ENCODE measurements around the gene MAS1L.

Gene MAS1L

DNA sequence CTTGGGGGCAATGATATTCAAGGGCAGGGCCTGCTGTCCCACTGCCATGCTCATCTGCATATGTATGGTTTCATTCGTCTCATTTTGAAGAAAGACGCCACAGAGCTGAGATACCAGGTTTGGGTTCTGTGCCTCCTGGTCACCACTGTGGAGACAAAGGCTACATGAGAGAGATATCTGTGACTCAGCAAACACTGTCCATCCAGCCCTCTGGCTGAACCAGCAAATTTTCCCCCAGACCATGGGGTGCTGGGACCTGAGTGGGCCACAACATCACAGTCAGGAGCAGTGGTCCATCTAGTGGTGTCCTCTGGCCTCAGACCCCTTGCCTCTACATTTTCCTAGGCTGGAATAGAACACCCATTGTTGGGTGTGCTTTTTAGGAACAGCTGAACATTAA, at the start of gene MAS1L:
TSS of gene MAS1L (minus strand) at position 297 of the 400 bp plus-strand sequence. CDS start at position 243, 54 bp downstream.
- H3K4me3 ChIP-seq (ENCODE audit: low read depth, low read length) = no peak within 1 kb of the TSS
- H3K9ac ChIP-seq (ENCODE audit: low read depth, low read length) = no peak within 1 kb of the TSS
- no peaks in the 10 kb centered on the region for H3K4me1 ChIP-seq (ENCODE audit: control insufficient read depth, insufficient read depth, low read length)
- no peaks in the 10 kb centered on the region for H3K36me3 ChIP-seq (ENCODE audit: control insufficient read depth, insufficient read depth, low read length)
- H3K27me3 ChIP-seq (ENCODE audit: control insufficient read depth, insufficient read depth, low read length) = no peaks in the 10 kb centered on the region
- H3K27ac ChIP-seq (ENCODE audit: low read depth, low read length) = no peak within 1 kb of the TSS
- no peaks in the 10 kb centered on the region for H3K9me3 ChIP-seq (ENCODE audit: control insufficient read depth, insufficient read depth, low read length)

DNA sequence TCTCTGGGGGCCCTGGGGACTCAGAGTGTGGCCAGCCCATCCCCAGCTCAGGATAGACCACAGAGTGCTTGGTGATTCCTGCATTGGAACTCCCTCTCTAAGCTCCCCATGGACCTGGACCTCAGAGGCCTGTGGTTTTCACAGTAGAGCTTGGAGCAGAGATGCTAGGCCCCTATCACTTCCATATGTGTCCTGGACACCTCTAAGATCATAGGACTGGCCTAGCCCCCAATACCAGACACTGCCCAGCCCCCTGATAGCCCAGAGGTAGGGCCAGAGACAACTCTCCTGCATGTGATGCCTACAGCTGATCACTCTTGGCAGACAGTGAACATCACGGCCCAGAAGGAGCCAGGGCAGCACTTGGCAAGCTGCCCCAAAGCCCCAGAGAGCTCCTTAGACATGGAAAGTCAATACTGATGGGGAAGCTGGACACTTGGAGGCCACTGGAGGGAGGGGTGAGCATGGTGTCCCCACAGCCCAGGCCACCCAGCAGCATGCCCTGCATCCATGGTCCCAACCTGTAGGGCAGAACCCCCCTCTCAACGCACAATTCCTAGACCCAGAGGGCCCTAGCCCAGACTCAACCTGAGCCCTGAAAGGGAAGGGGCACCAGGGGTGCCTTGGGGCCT, 44.7 kb upstream of the MAS1L start:
- Histone ChIP-seq H3K27ac (ENCODE audit: low read depth, low read length) (no peak overlapping the region), H3K36me3 (ENCODE audit: control insufficient read depth, insufficient read depth, low read length) (no peaks in the 10 kb centered on the region), H3K9me3 (ENCODE audit: control insufficient read depth, insufficient read depth, low read length) (no peaks in the 10 kb centered on the region), H3K9ac (ENCODE audit: low read depth, low read length) (no peak overlapping the region), H3K27me3 (ENCODE audit: control insufficient read depth, insufficient read depth, low read length) (no peaks in the 10 kb centered on the region), H3K4me1 (ENCODE audit: control insufficient read depth, insufficient read depth, low read length) (no peaks in the 10 kb centered on the region), H3K4me3 (ENCODE audit: low read depth, low read length) (no peak overlapping the region)

DNA sequence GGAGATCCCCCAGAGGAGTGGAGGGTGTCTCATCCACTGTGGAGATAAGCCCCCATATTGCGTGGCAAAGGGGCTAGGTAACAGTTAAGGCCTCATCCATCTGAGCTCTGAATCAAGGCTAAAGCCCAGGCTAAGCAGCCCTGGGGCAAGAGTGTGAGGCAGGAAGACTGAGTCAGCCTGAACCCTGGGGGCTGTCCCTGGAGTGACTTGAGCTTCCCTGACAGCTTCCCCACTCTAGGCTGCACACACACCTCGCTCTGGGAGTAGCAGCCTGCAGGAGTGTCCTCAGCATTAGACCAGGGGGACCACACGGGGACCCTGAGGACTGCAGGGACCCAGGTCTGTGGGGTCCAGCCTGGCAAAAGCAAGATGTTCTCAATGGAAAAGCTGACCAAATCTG, 43.9 kb upstream of the MAS1L start:
- no peaks in the 10 kb centered on the region for H3K4me1 ChIP-seq (ENCODE audit: control insufficient read depth, insufficient read depth, low read length)
- no peaks in the 10 kb centered on the region for H3K27me3 ChIP-seq (ENCODE audit: control insufficient read depth, insufficient read depth, low read length)
- H3K4me3 ChIP-seq (ENCODE audit: low read depth, low read length) = no peak overlapping the region
- no peak overlapping the region for H3K9ac ChIP-seq (ENCODE audit: low read depth, low read length)
- no peak overlapping the region for H3K27ac ChIP-seq (ENCODE audit: low read depth, low read length)
- no peaks in the 10 kb centered on the region for H3K36me3 ChIP-seq (ENCODE audit: control insufficient read depth, insufficient read depth, low read length)
- H3K9me3 ChIP-seq (ENCODE audit: control insufficient read depth, insufficient read depth, low read length) = no peaks in the 10 kb centered on the region

GRCh38 chr6:29530671-29531310, 43.0 kb upstream of the MAS1L start:
- Histone ChIP-seq H3K9ac (ENCODE audit: low read depth, low read length) (no peak overlapping the region), H3K36me3 (ENCODE audit: control insufficient read depth, insufficient read depth, low read length) (no peaks in the 10 kb centered on the region), H3K27ac (ENCODE audit: low read depth, low read length) (no peak overlapping the region), H3K4me1 (ENCODE audit: control insufficient read depth, insufficient read depth, low read length) (no peaks in the 10 kb centered on the region; the same call in 1 of the 2 replicates), H3K4me3 (ENCODE audit: low read depth, low read length) (no peak overlapping the region), H3K9me3 (ENCODE audit: control insufficient read depth, insufficient read depth, low read length) (no peaks in the 10 kb centered on the region), H3K27me3 (ENCODE audit: control insufficient read depth, insufficient read depth, low read length) (no peaks in the 10 kb centered on the region)

GRCh38 chr6:29529956-29530355, 42.2 kb upstream of the MAS1L start:
- Histone ChIP-seq H3K36me3 (ENCODE audit: control insufficient read depth, insufficient read depth, low read length) (no peaks in the 10 kb centered on the region), H3K27ac (ENCODE audit: low read depth, low read length) (no peak overlapping the region), H3K9ac (ENCODE audit: low read depth, low read length) (no peak overlapping the region), H3K9me3 (ENCODE audit: control insufficient read depth, insufficient read depth, low read length) (no peaks in the 10 kb centered on the region), H3K27me3 (ENCODE audit: control insufficient read depth, insufficient read depth, low read length) (no peaks in the 10 kb centered on the region), H3K4me1 (ENCODE audit: control insufficient read depth, insufficient read depth, low read length) (peaks cover 7% of the 10 kb centered on the region), H3K4me3 (ENCODE audit: low read depth, low read length) (no peak overlapping the region)

GRCh38 chr6:29528988-29529560, 41.3 kb upstream of the MAS1L start:
- no peaks in the 10 kb centered on the region for H3K27me3 ChIP-seq (ENCODE audit: control insufficient read depth, insufficient read depth, low read length)
- H3K9me3 ChIP-seq (ENCODE audit: control insufficient read depth, insufficient read depth, low read length) = peaks cover 3% of the 10 kb centered on the region; the same call in 1 of the 2 replicates
- no peak overlapping the region for H3K9ac ChIP-seq (ENCODE audit: low read depth, low read length)
- no peak overlapping the region for H3K4me3 ChIP-seq (ENCODE audit: low read depth, low read length)
- H3K36me3 ChIP-seq (ENCODE audit: control insufficient read depth, insufficient read depth, low read length) = no peaks in the 10 kb centered on the region
- peaks cover 15% of the 10 kb centered on the region for H3K4me1 ChIP-seq (ENCODE audit: control insufficient read depth, insufficient read depth, low read length)
- H3K27ac ChIP-seq (ENCODE audit: low read depth, low read length) = no peak overlapping the region

DNA sequence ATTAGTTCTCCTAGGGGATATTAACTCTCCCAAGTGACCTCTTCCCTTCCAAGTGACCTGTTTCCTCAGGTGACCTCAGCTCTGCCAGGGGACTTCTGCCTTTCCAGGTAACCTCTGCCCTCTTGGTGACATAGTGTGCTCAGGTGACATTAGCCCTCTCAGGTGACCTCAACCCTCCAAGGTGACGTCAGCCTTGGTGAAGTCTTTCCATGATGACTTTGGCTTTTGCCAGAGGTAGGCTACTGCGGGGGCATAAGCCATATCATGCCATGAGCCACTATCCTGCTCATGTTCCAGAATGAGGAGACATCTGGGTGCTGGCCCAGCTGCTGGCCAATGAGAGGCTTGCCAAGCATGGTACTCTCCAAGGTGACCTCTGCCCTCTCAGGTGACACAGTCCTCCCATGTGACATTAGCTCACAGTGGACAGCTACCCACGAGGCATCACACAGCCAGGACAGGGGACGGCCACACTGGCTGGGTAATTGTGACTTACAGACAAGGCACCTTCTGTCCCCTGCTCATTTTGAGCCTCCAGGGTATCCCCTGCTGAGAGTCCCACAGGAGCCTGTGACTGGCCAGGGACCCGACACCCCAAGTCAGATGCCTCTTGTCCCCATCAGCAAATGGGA, 40.7 kb upstream of the MAS1L start:
- H3K9ac ChIP-seq (ENCODE audit: low read depth, low read length) = no peak overlapping the region
- no peaks in the 10 kb centered on the region for H3K36me3 ChIP-seq (ENCODE audit: control insufficient read depth, insufficient read depth, low read length)
- H3K4me1 ChIP-seq (ENCODE audit: control insufficient read depth, insufficient read depth, low read length) = peaks cover 15% of the 10 kb centered on the region
- no peaks in the 10 kb centered on the region for H3K27me3 ChIP-seq (ENCODE audit: control insufficient read depth, insufficient read depth, low read length)
- H3K9me3 ChIP-seq (ENCODE audit: control insufficient read depth, insufficient read depth, low read length) = peaks cover 9% of the 10 kb centered on the region; the same call in 1 of the 2 replicates
- H3K4me3 ChIP-seq (ENCODE audit: low read depth, low read length) = no peak overlapping the region
- no peak overlapping the region for H3K27ac ChIP-seq (ENCODE audit: low read depth, low read length)

GRCh38 chr6:29527564-29527963, 39.8 kb upstream of the MAS1L start:
- H3K36me3 ChIP-seq (ENCODE audit: control insufficient read depth, insufficient read depth, low read length) = no peaks in the 10 kb centered on the region
- no peak overlapping the region for H3K27ac ChIP-seq (ENCODE audit: low read depth, low read length)
- H3K9me3 ChIP-seq (ENCODE audit: control insufficient read depth, insufficient read depth, low read length) = peaks cover 16% of the 10 kb centered on the region
- H3K4me1 ChIP-seq (ENCODE audit: control insufficient read depth, insufficient read depth, low read length) = peaks cover 15% of the 10 kb centered on the region
- no peaks in the 10 kb centered on the region for H3K27me3 ChIP-seq (ENCODE audit: control insufficient read depth, insufficient read depth, low read length)
- H3K9ac ChIP-seq (ENCODE audit: low read depth, low read length) = no peak overlapping the region
- no peak overlapping the region for H3K4me3 ChIP-seq (ENCODE audit: low read depth, low read length)

DNA sequence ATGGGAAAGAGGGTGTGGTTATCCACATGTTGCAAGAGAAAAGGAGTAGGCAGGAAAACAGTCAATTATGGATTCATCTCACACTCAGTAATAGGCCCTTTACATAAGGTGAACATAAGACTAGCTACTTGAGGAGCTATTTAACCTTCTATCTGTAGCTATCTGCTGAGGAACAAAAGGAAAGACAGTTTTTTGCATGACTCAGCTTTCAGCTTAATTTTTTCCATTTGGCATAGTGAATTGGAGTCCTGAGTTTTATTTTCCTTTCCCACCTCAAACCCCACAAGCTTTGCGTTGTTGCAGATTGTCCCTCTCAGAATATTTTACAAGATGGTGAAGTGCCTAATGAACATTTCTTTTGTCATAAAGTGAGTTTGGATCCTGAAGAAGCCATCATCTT, 39.4 kb upstream of the MAS1L start:
- no peak overlapping the region for H3K9ac ChIP-seq (ENCODE audit: low read depth, low read length)
- H3K4me1 ChIP-seq (ENCODE audit: control insufficient read depth, insufficient read depth, low read length) = peaks cover 15% of the 10 kb centered on the region
- no peak overlapping the region for H3K27ac ChIP-seq (ENCODE audit: low read depth, low read length)
- no peaks in the 10 kb centered on the region for H3K27me3 ChIP-seq (ENCODE audit: control insufficient read depth, insufficient read depth, low read length)
- H3K36me3 ChIP-seq (ENCODE audit: control insufficient read depth, insufficient read depth, low read length) = no peaks in the 10 kb centered on the region
- H3K4me3 ChIP-seq (ENCODE audit: low read depth, low read length) = no peak overlapping the region
- H3K9me3 ChIP-seq (ENCODE audit: control insufficient read depth, insufficient read depth, low read length) = peaks cover 20% of the 10 kb centered on the region

DNA sequence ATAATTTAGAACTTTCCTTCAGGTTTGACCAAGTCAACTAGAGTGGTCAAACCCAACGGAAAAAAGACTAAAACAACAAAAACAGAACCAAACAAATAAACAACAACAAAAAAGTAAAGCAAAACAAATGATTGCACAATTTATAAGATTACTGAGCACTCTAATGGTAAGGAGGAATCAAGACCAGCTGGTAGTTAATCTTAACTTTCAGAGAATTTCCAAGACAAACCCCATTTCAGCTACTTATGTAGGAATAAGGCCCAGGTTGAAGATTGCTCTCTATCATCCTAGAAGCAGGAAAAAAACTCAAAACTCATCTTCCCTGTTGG, 37.5 kb upstream of the MAS1L start:
- Histone ChIP-seq H3K27me3 (ENCODE audit: control insufficient read depth, insufficient read depth, low read length) (no peaks in the 10 kb centered on the region), H3K9me3 (ENCODE audit: control insufficient read depth, insufficient read depth, low read length) (peaks cover 21% of the 10 kb centered on the region), H3K36me3 (ENCODE audit: control insufficient read depth, insufficient read depth, low read length) (no peaks in the 10 kb centered on the region), H3K4me3 (ENCODE audit: low read depth, low read length) (no peak overlapping the region), H3K4me1 (ENCODE audit: control insufficient read depth, insufficient read depth, low read length) (peaks cover 15% of the 10 kb centered on the region), H3K9ac (ENCODE audit: low read depth, low read length) (no peak overlapping the region), H3K27ac (ENCODE audit: low read depth, low read length) (peak overlapping the region; percentile 44)

All from HUES48 (cell line).